BJ (cell line): ENCODE measurements around the gene TBL1XR1. TPM values are rescaled to one million over a fixed set of nuclear protein-coding genes. Genes with fewer than 3 reads are reported as not detected.

Source experiments
- CTCF ChIA-PET: fragments of 350-600 bp; formaldehyde crosslinking; extraction: SDS; loops from one replicate; lab custom pipeline; 2021; ENCODE audit warnings: antibody characterized with exemption, inconsistent platforms; lab: Yijun Ruan, JAX
- POLR2A ChIA-PET: fragments of 300-600 bp; sonication (Branson Sonifier 250); formaldehyde crosslinking; extraction: SDS; loops from one replicate; lab custom pipeline; 2021; ENCODE audit warnings: antibody characterized with exemption; lab: Charles Lee
- DNase-seq: peaks from one replicate; pipeline ENCODE4 v3.0.0-alpha.2; 2011; ENCODE audit warnings: low read depth
- H3K27me3 ChIP-seq: 2 replicates; pipeline ENCODE4 v1.6.0; 2011; ENCODE audit warnings: low read length; ENCODE audit not compliant: control insufficient read depth, insufficient read depth
- H3K36me3 ChIP-seq: 2 replicates; pipeline ENCODE4 v1.5.1; 2011; ENCODE audit warnings: low read length; ENCODE audit not compliant: control insufficient read depth, insufficient read depth
- H3K4me3 ChIP-seq: 2 replicates; pipeline ENCODE4 v1.5.1; 2011; ENCODE audit warnings: low read depth, mild to moderate bottlenecking, control low read depth, low read length
- polyA minus RNA-seq: library from RNA; depleted of rRNA, polyadenylated mRNA; stranded (reverse); fragments of >200 nt; gene quantifications from 2 replicates; pipeline ENCODE4 v1.2.3, GENCODE V29; 2011; rRNA and poly(A)+ RNA removed
- polyA plus RNA-seq: library from polyadenylated mRNA; depleted of rRNA; stranded (reverse); fragments of >200 nt; gene quantifications from 2 replicates; pipeline ENCODE4 v1.2.3, GENCODE V29; 2011; rRNA removed
- TF ChIP-seq, protein P1 (sequence below): IDR thresholded peaks from 2 replicates; pipeline ENCODE4 v1.5.1; 2011; ENCODE audit warnings: low read depth, mild to moderate bottlenecking, control low read depth, inconsistent platforms, low read length, moderate library complexity; ENCODE audit not compliant: insufficient read depth

TBL1XR1 gene
- 95.4 and 152 TPM in 2 replicates for polyA plus RNA-seq
- polyA minus RNA-seq: 381 and 386 TPM in 2 replicates

DNA sequence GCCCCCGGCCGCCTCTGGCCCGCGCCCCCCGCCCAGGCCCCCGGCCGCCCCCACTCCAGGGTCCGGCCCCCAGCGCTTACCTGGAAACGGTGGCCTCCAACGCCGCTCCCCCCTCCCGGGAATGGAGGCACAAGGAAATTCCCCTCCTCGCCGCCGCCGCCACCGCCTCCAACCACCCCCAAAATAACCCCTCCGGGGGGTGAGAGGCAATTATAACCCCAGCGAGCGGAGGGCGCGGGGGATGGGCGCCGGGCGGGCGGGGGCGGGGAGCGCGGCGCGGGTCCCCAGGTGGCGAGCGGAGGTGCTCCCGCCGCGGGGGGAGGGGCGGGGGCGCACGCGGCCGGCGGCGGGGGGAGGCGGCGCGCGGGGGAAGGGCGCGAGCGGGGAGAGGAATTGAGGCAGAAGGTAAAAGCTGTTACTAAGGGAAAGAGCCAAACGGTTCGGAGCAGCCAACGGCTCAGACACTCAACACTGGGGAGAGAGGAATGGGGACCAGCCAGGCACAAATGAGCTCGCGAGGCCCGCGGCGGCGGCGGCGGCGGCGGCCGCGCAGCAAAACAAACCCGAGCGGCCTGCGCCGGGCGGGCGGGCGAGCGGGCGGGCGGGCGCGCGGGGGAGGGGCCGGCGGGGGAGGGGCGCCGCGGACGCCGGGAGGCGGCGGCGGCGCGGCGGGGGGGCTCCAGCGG lies at the start of gene TBL1XR1:
TSS of gene TBL1XR1 (minus strand) at position 442 of the 686 bp plus-strand sequence. CDS start 132,505 bp downstream, outside the sequence.
- Histone ChIP-seq H3K4me3 (peak within 1 kb of the TSS; percentile 92), H3K36me3 (no peaks in the 10 kb centered on the region), H3K27me3 (no peaks in the 10 kb centered on the region)
- TF ChIP-seq, protein P1, sequence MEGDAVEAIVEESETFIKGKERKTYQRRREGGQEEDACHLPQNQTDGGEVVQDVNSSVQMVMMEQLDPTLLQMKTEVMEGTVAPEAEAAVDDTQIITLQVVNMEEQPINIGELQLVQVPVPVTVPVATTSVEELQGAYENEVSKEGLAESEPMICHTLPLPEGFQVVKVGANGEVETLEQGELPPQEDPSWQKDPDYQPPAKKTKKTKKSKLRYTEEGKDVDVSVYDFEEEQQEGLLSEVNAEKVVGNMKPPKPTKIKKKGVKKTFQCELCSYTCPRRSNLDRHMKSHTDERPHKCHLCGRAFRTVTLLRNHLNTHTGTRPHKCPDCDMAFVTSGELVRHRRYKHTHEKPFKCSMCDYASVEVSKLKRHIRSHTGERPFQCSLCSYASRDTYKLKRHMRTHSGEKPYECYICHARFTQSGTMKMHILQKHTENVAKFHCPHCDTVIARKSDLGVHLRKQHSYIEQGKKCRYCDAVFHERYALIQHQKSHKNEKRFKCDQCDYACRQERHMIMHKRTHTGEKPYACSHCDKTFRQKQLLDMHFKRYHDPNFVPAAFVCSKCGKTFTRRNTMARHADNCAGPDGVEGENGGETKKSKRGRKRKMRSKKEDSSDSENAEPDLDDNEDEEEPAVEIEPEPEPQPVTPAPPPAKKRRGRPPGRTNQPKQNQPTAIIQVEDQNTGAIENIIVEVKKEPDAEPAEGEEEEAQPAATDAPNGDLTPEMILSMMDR: no peak
- ChIA-PET CTCF (no interaction called here), POLR2A (interaction anchor here (0.5 kb wide), 1 partner anchor 871 kb away, joined by 3 read pairs; no protein-coding TSS in a partner anchor)
- DNase-seq: peak; percentile 40

DNA sequence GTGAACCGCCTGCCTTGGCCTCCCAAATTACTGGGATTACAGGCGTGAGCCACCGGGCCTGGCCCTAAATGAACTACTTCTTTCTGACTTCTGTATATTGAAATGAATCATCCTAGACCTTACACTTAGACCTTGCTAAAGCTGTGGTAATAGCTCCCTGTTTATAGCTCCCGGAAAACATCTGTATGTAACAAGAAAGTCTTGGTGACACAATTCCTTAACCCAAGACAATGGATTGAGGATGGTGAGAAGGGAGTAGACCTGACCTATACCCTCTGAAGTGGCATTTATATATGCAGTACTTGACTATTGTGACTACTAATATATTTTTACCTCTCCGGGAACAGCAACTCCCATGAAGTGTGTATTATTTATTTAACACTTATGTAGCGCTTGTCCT lies 48.0 kb upstream of the TBL1XR1 start:
- ChIA-PET CTCF (no interaction called here), POLR2A (no interaction called here)
- H3K36me3 ChIP-seq: no peaks in the 10 kb centered on the region
- no peak for DNase-seq
- no peak overlapping the region for H3K4me3 ChIP-seq
- TF ChIP-seq, protein P1: no peak
- no peaks in the 10 kb centered on the region for H3K27me3 ChIP-seq

DNA sequence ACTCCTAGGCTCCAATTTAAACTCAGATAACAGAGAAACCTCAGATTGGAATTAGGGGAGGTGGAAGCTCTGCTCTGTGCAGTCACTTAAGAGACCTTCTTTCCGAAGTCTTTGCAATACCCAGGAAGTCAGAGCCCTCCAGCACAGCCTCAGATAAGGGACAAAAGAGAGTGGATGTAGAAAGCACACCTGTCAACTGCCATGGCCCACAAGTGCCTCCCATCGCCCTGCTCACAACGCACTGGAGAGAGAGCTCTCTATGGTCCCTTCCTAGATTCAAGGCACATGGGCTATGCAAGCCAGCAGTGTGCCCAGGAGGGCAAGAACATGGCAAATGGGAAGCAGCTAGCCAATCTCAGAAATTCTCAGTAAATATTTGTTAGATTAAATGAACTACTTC lies 47.3 kb upstream of the TBL1XR1 start:
- POLR2A ChIA-PET: no interaction called here
- no peaks in the 10 kb centered on the region for H3K36me3 ChIP-seq
- TF ChIP-seq, protein P1: no peak
- DNase-seq: no peak
- no peaks in the 10 kb centered on the region for H3K27me3 ChIP-seq
- CTCF ChIA-PET: interaction anchor here (0.9 kb wide), 1 partner anchor 9 kb away, joined by 3 read pairs; no protein-coding TSS in a partner anchor
- no peak overlapping the region for H3K4me3 ChIP-seq

DNA sequence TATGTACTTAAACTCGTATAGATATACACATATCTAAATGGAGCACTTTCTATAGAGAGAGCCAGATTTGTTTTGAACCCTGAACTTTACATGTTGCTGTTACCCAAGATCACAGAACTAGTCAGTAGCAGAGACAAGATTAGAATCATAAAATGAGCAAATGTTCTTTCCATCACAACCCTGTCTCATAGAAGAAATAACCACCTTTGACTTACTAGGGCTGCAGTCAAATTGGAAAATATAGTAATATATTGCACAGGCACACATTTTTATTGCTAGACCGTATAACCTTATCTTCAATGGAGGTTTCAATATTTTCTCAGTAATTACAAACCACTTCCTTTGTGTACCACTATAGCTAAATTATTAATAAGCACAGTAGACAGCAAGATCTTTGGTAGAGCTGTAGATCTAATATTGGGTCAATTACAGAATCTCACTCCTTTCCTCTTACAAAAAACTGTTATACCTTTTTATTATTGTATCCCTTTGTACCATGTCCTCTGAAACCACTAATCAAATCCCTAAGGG lies 41.5 kb upstream of the TBL1XR1 start:
- TF ChIP-seq, protein P1: no peak
- ChIA-PET CTCF (no interaction called here), POLR2A (no interaction called here)
- no peak for DNase-seq
- H3K27me3 ChIP-seq: no peaks in the 10 kb centered on the region
- no peak overlapping the region for H3K4me3 ChIP-seq
- no peaks in the 10 kb centered on the region for H3K36me3 ChIP-seq

DNA sequence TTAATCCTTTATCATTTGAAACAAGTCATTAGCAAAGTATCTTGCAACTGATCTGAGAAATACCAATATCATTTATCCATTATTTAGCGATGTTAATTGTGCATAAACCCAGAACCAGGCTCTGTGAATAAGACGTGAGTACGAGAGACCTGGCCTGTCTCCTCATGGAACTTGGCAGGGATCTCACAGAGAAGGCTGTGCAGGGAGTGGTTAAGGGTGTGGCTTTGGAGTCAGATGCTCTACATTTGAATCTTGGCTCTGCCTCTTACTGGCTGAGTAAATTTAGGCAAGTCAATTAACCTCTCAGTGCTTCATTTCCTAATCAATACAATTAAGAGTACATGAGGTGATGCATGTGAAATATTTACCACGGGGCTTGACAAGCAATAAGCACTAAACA lies 39.9 kb upstream of the TBL1XR1 start:
- no peaks in the 10 kb centered on the region for H3K27me3 ChIP-seq

More for the DNA sequence above, 39.9 kb upstream of the TBL1XR1 start:
- TF ChIP-seq, protein P1: no peak
- CTCF ChIA-PET: no interaction called here
- POLR2A ChIA-PET: no interaction called here
- H3K36me3 ChIP-seq: no peaks in the 10 kb centered on the region
- H3K4me3 ChIP-seq: no peak overlapping the region
- DNase-seq: no peak
